Urinary bladder (tissue), 4 donors: ENCODE data around the gene ARL2. TPM values are rescaled to one million over a fixed set of nuclear protein-coding genes. Genes with fewer than 3 reads are reported as not detected.
"Not testable (repeated sequence)": the region's sequence is repeated elsewhere in the genome, so short reads cannot be mapped to it uniquely, and the experiment has no call there.

Experiments used
- DNase-seq: peaks from one replicate; pipeline ENCODE4 v3.0.0-alpha.2; 2015; ENCODE audit errors: extremely low spot score
- H3K27ac ChIP-seq: one replicate; pipeline ENCODE4 v1.5.1; 2013; ENCODE audit warnings: low read depth, mild to moderate bottlenecking, moderate library complexity
- H3K36me3 ChIP-seq: one replicate; pipeline ENCODE4 v1.6.1; 2013; ENCODE audit warnings: mild to moderate bottlenecking, moderate library complexity; ENCODE audit not compliant: insufficient read depth
- H3K4me1 ChIP-seq: one replicate; pipeline ENCODE4 v1.6.1; 2013; ENCODE audit warnings: mild to moderate bottlenecking, moderate library complexity; ENCODE audit not compliant: insufficient read depth
- H3K4me3 ChIP-seq: one replicate; pipeline ENCODE4 v1.5.1; 2013; ENCODE audit warnings: low read depth, low read length
- WGBS: extraction: QIAGEN DNeasy Blood & Tissue Kit; methylation state at CpG from one replicate; pipeline ENCODE4 v1.1.7; 2013; 5-methylcytosine and 5-hydroxymethylcytosine counted together
- polyA plus RNA-seq: library from polyadenylated mRNA; stranded (reverse); fragments of 200-250 nt; gene quantifications from one replicate; pipeline ENCODE4 v1.2.3, GENCODE V29; 2013
- total RNA-seq: library from RNA; depleted of rRNA; stranded (reverse); fragments of >200 nt; gene quantifications from one replicate; pipeline ENCODE4 v1.2.3, GENCODE V29; 2014
- donor health status: healthy with polysubstance abuse.
- donor health status: healthy.

Gene ARL2
- total and polyA plus RNA-seq, 2 donors, result 37.9 to 170 TPM

- Histone ChIP-seq H3K4me3 (peak within 1 kb of the TSS; percentile 37), H3K36me3 (no peaks in the 10 kb centered on the region), H3K4me1 (no peaks in the 10 kb centered on the region), H3K27ac (peak within 1 kb of the TSS; percentile 44)
- 18% methylated on average over 9 of the region's 9 CpGs for WGBS
- DNase-seq, result no peak
Observed at GRCh38 chr11:64996710-64997380, 17.1 kb upstream of the ARL2 start, which contains the start of gene BATF2. Gene BATF2, minus strand, starts transcription at chr11:64996971. Its CDS starts 57 bp downstream, at chr11:64996914.

- no peaks in the 10 kb centered on the region for H3K4me1 ChIP-seq
- no peak overlapping the region for H3K4me3 ChIP-seq
- DNase-seq, result no peak
- no peaks in the 10 kb centered on the region for H3K36me3 ChIP-seq
- H3K27ac ChIP-seq, result no peak overlapping the region
- WGBS, result 81% methylated on average over 1 of the region's 1 CpG
Observed at GRCh38 chr11:64998141-64998540, 15.8 kb upstream of the ARL2 start.

- H3K4me3 ChIP-seq, result no peak overlapping the region
- H3K4me1 ChIP-seq, result no peaks in the 10 kb centered on the region
- H3K36me3 ChIP-seq, result no peaks in the 10 kb centered on the region
- WGBS, result 72% methylated on average over 9 of the region's 9 CpGs
- H3K27ac ChIP-seq, result no peak overlapping the region
- no peak for DNase-seq
Observed at GRCh38 chr11:64998690-64999431, 15.1 kb upstream of the ARL2 start.

- WGBS, result 90% methylated on average over 1 of the region's 1 CpG
- no peak for DNase-seq
- no peaks in the 10 kb centered on the region for H3K36me3 ChIP-seq
- H3K4me3 ChIP-seq, result no peak overlapping the region
- no peaks in the 10 kb centered on the region for H3K4me1 ChIP-seq
- H3K27ac ChIP-seq, result no peak overlapping the region
Observed at GRCh38 chr11:64999478-64999877, 14.5 kb upstream of the ARL2 start.

GRCh38 chr11:65002706-65003105, 11.3 kb upstream of the ARL2 start:
- no peak overlapping the region for H3K4me3 ChIP-seq
- H3K36me3 ChIP-seq, result no peaks in the 10 kb centered on the region
- H3K27ac ChIP-seq, result no peak overlapping the region
- DNase-seq, result no peak
- 55% methylated on average over 5 of the region's 5 CpGs for WGBS
- no peaks in the 10 kb centered on the region for H3K4me1 ChIP-seq

- no peaks in the 10 kb centered on the region for H3K36me3 ChIP-seq
- no peak overlapping the region for H3K27ac ChIP-seq
- WGBS, result 60% methylated on average over 7 of the region's 7 CpGs
- H3K4me3 ChIP-seq, result no peak overlapping the region
- no peaks in the 10 kb centered on the region for H3K4me1 ChIP-seq
- no peak for DNase-seq
Observed at GRCh38 chr11:65003282-65003681, 10.7 kb upstream of the ARL2 start.

GRCh38 chr11:65003968-65004367, 10.0 kb upstream of the ARL2 start:
- not testable (repeated sequence) for H3K27ac ChIP-seq, H3K4me3 ChIP-seq, H3K4me1 ChIP-seq, H3K36me3 ChIP-seq, DNase-seq
- whole genome bisulfite sequencing, result 56% methylated on average over 3 of the region's 3 CpGs

GRCh38 chr11:65008016-65008415, 5.9 kb upstream of the ARL2 start:
- WGBS, result 74% methylated on average over 7 of the region's 7 CpGs
- Histone ChIP-seq H3K4me3 (no peak overlapping the region), H3K4me1 (no peaks in the 10 kb centered on the region), H3K36me3 (no peaks in the 10 kb centered on the region), H3K27ac (no peak overlapping the region)
- DNase-seq, result no peak

GRCh38 chr11:65008873-65009272, 5.1 kb upstream of the ARL2 start:
- Histone ChIP-seq H3K36me3 (no peaks in the 10 kb centered on the region), H3K27ac (no peak overlapping the region), H3K4me3 (no peak overlapping the region), H3K4me1 (no peaks in the 10 kb centered on the region)
- WGBS, result 83% methylated on average over 2 of the region's 2 CpGs
- no peak for DNase-seq

GRCh38 chr11:65013130-65013887, 651 bp upstream of the ARL2 start:
- H3K4me3 ChIP-seq, result peak overlapping the region; percentile 79
- peak overlapping the region; percentile 93 for H3K27ac ChIP-seq
- H3K36me3 ChIP-seq, result no peaks in the 10 kb centered on the region
- DNase-seq, result peak; percentile 79
- WGBS, result 10% methylated on average over 22 of the region's 22 CpGs
- H3K4me1 ChIP-seq, result no peaks in the 10 kb centered on the region

GRCh38 chr11:65014726-65015227, 817 bp downstream of the ARL2 start:
- H3K4me3 ChIP-seq, result peak overlapping the region; percentile 79
- no peak for DNase-seq
- peak overlapping the region; percentile 93 for H3K27ac ChIP-seq
- 30% methylated on average over 23 of the region's 23 CpGs for WGBS
- no peaks in the 10 kb centered on the region for H3K36me3 ChIP-seq
- no peaks in the 10 kb centered on the region for H3K4me1 ChIP-seq

- no peaks in the 10 kb centered on the region for H3K4me1 ChIP-seq
- WGBS, result 92% methylated on average over 4 of the region's 4 CpGs
- no peak for DNase-seq
- H3K36me3 ChIP-seq, result peaks cover 1% of the 10 kb centered on the region
- no peak overlapping the region for H3K27ac ChIP-seq
- no peak overlapping the region for H3K4me3 ChIP-seq
Observed at GRCh38 chr11:65016705-65017104, 2.7 kb downstream of the ARL2 start.

GRCh38 chr11:65017937-65018336, 4.0 kb downstream of the ARL2 start:
- Histone ChIP-seq H3K4me1 (no peaks in the 10 kb centered on the region), H3K4me3 (no peak overlapping the region), H3K36me3 (peaks cover 3% of the 10 kb centered on the region), H3K27ac (no peak overlapping the region)
- no peak for DNase-seq
- WGBS, result 97% methylated on average over 6 of the region's 6 CpGs
